NCI-H146 treated with DMSO at 0.1 percent for 48 hours (cell line): ENCODE results near the gene TSNAXIP1.

Source experiments
- DNase-seq: peaks from one replicate; lab custom pipeline; 2025; ENCODE audit not compliant: unreplicated experiment; lab: John Stamatoyannopoulos, UW

Gene TSNAXIP1

GRCh38 chr16:67806428-67807147, at the start of gene TSNAXIP1, which contains the start of gene RANBP10:
TSNAXIP1 (plus strand) TSS chr16:67806889; CDS start chr16:67807150, 261 bp downstream.
RANBP10 (minus strand) TSS chr16:67806560; CDS start chr16:67806536, 24 bp downstream.
- DNase-seq, result peak; percentile 96

GRCh38 chr16:67758006-67758405, 48.7 kb upstream of the TSNAXIP1 start:
- no peak for DNase-seq

- DNase-seq, result no peak
Observed at GRCh38 chr16:67758966-67759365, 47.7 kb upstream of the TSNAXIP1 start.

- DNase-seq, result no peak
Observed at GRCh38 chr16:67760206-67760955, 46.3 kb upstream of the TSNAXIP1 start.

GRCh38 chr16:67760956-67761230, 45.8 kb upstream of the TSNAXIP1 start:
- no peak for DNase-seq

GRCh38 chr16:67761924-67762323, 44.8 kb upstream of the TSNAXIP1 start:
- no peak for DNase-seq

GRCh38 chr16:67762385-67762784, 44.3 kb upstream of the TSNAXIP1 start:
- no peak for DNase-seq

GRCh38 chr16:67763066-67763465, 43.6 kb upstream of the TSNAXIP1 start:
- no peak for DNase-seq

- DNase-seq, result no peak
Observed at GRCh38 chr16:67764158-67764667, 42.5 kb upstream of the TSNAXIP1 start.

GRCh38 chr16:67766291-67766690, 40.4 kb upstream of the TSNAXIP1 start:
- no peak for DNase-seq

GRCh38 chr16:67767953-67768352, 38.7 kb upstream of the TSNAXIP1 start:
- no peak for DNase-seq

- no peak for DNase-seq
Observed at GRCh38 chr16:67770346-67770991, 36.2 kb upstream of the TSNAXIP1 start.

- DNase-seq, result no peak
Observed at GRCh38 chr16:67773099-67773498, 33.6 kb upstream of the TSNAXIP1 start.

GRCh38 chr16:67773569-67774456, 32.9 kb upstream of the TSNAXIP1 start:
- DNase-seq, result no peak

- no peak for DNase-seq
Observed at GRCh38 chr16:67774457-67774853, 32.2 kb upstream of the TSNAXIP1 start.

- no peak for DNase-seq
Observed at GRCh38 chr16:67775273-67775672, 31.4 kb upstream of the TSNAXIP1 start.

- DNase-seq, result no peak
Observed at GRCh38 chr16:67779256-67780014, 27.3 kb upstream of the TSNAXIP1 start.

- DNase-seq, result no peak
Observed at GRCh38 chr16:67780847-67781564, 25.7 kb upstream of the TSNAXIP1 start.

- DNase-seq, result no peak
Observed at GRCh38 chr16:67781565-67781921, 25.1 kb upstream of the TSNAXIP1 start.
